ENCODE data around the gene MATN4.

DNA sequence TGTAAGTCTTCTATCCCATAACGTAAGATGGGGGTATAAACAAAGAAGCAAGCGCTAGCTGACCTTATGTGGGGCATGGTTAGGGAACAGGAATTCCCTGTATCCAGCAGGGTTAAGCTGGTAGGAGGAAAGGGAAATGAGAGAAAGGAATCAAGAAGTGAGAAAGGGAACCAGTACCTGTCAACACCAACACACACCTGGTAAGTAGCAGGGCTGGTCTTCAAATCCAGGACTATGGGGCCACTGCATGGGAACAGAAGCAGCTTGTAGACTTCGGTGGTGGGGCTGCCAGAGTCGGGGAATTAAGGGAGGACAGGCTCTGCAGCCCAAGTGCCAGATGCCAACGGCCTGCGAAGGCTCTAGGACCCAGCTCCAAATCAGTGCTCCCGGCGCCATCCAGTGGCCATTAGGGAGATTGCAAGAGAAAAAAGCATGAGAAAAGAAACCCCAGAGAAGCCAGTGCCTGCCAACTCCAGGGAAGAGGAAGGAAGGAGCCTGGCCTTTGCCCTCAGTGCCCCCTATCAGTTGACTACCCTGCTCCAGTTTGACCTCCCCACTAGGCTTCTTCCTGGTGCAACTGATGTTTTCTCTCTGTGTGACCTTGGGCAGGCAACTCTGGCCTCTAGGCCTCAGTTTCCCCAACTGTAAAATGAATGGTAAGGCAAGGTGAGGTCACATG lies 17.3 kb downstream of the MATN4 start:
- TF ChIP-seq EZH2phosphoT487 (IDR thresholded peaks at IDR 0.05; ENCODE audit: unreplicated experiment) (no peak), CTCF (conservative IDR thresholded peaks at IDR 0.05; ENCODE audit: low read depth in 2 of 2) (peak; percentile 83 to 89), CREB1 (CRISPR knock-in tag; IDR thresholded peaks at IDR 0.05; ENCODE audit: low read depth) (no peak), POLR2AphosphoS5 (IDR thresholded peaks at IDR 0.05; ENCODE audit: low read depth) (no peak), REST (IDR thresholded peaks at IDR 0.05; ENCODE audit: unreplicated experiment) (no peak), EZH2 (IDR thresholded peaks at IDR 0.05; ENCODE audit: low read depth, unreplicated experiment) (no peak), ETS1 (IDR thresholded peaks at IDR 0.05) (no peak), JUNB (IDR thresholded peaks at IDR 0.05; ENCODE audit: unreplicated experiment) (no peak), ZNF114 (CRISPR knock-in tag; IDR thresholded peaks at IDR 0.05) (no peak), ZNF331 (CRISPR knock-in tag; IDR thresholded peaks at IDR 0.05; ENCODE audit: low read depth) (no peak), STAT1 (IDR thresholded peaks at IDR 0.05; ENCODE audit: unreplicated experiment) (no peak), NANOG (IDR thresholded peaks at IDR 0.05; ENCODE audit: borderline replicate concordance) (no peak), ZNF462 (CRISPR knock-in tag; IDR thresholded peaks at IDR 0.05) (no peak)

Measured in GM23338 (cell line).